Measurements from ENCODE around the gene GPR63. TPM values are rescaled to one million over a fixed set of nuclear protein-coding genes. Genes with fewer than 3 reads are reported as not detected.

Gene GPR63
- total and polyA plus RNA-seq, 2 of the 13 experiments (the other 11 are each of a cell fraction or from before 2014, with no cell fraction given): 0.01 to 0.02 TPM

GRCh38 chr6:96865055-96865405, 27.8 kb upstream of the GPR63 start (continued):
- no peak for TF ChIP-seq PAWR (CRISPR knock-in tag; IDR thresholded peaks at IDR 0.05; ENCODE audit: borderline replicate concordance)

- no peak overlapping the region for H3K4me2 ChIP-seq (ENCODE audit: low read depth, low read length)
- BruUV-seq (replicated peaks): no TSS peak
- H3K4me3 ChIP-seq (replicated peaks in 1 of 3; ENCODE audit: insufficient read depth in 1 of 3, low read depth in 2 of 3, low read length in 3 of 3): no peak overlapping the region
- 0 out of 5 replicates have a peak, but pooled peaks cover 0 to 1% of the 10 kb centered on the region in 2 experiments for H3K27me3 ChIP-seq (ENCODE audit: control insufficient read depth in 1 of 2, insufficient read depth in 2 of 2, low read length in 2 of 2)
- no peaks in the 10 kb centered on the region for H4K20me1 ChIP-seq (ENCODE audit: insufficient read depth, low read length)
- POLR2A ChIA-PET: no interaction called here
- no peaks in the 10 kb centered on the region for H3K4me1 ChIP-seq (ENCODE audit: insufficient read depth, low read length)
- H3K36me3 ChIP-seq (replicated peaks in 1 of 2; ENCODE audit: control insufficient read depth in 1 of 2, insufficient read depth in 2 of 2, low read length in 2 of 2): no peaks in the 10 kb centered on the region
- DNase-seq (ENCODE audit: low spot score): no peak
- no peak overlapping the region for H2AFZ ChIP-seq (ENCODE audit: low read length)
- no peak for TF ChIP-seq ZNF101 (CRISPR knock-in tag; IDR thresholded peaks at IDR 0.05; ENCODE audit: borderline replicate concordance, low read depth)
- TF ChIP-seq MZF1 (CRISPR knock-in tag; IDR thresholded peaks at IDR 0.05; ENCODE audit: borderline replicate concordance): no peak
- TF ChIP-seq EEA1 (CRISPR knock-in tag; IDR thresholded peaks at IDR 0.05; ENCODE audit: borderline replicate concordance): no peak
- no peak for TF ChIP-seq ZBTB21 (CRISPR knock-in tag; IDR thresholded peaks at IDR 0.05)
- 0% methylated on average over 3 of the region's 3 CpGs for WGBS (ENCODE audit: low lambda C conversion rate)
- H3K9me3 ChIP-seq (ENCODE audit: low read length): no peaks in the 10 kb centered on the region
- H3K79me2 ChIP-seq (ENCODE audit: insufficient read depth, low read length): no peaks in the 10 kb centered on the region
- in situ Hi-C loops (cut with HindIII; ENCODE audit: extremely low pct_ligation_motif_present, low pct_unique_long_range_greater_than_20kb) (no loop called here), intact Hi-C loops (cut with micrococcal nuclease; ENCODE audit: unreplicated experiment) (no loop called here)
- CTCF ChIA-PET (ENCODE audit: low intra/inter-chr PET ratio, low total read pairs): no interaction called here
- no peak overlapping the region for H3K9ac ChIP-seq (ENCODE audit: insufficient read depth, low read depth, low read length)
- ATAC-seq: no peak
- H3K27ac ChIP-seq (ENCODE audit: extremely low read length, insufficient read depth, low read length): no peak overlapping the region
- no peak for FAIRE-seq
These were observed 27.2 kb upstream of the GPR63 start for GRCh38 chr6:96864216-96865054.

GRCh38 chr6:96862560-96862959, 25.3 kb upstream of the GPR63 start:
- H3K9me3 ChIP-seq (ENCODE audit: low read length): no peaks in the 10 kb centered on the region
- no peaks in the 10 kb centered on the region for H3K4me1 ChIP-seq (ENCODE audit: insufficient read depth, low read length)
- no peak overlapping the region for H3K27ac ChIP-seq (ENCODE audit: extremely low read length, insufficient read depth, low read length)
- H3K4me2 ChIP-seq (ENCODE audit: low read depth, low read length): no peak overlapping the region
- ATAC-seq (no peak), FAIRE-seq (no peak), DNase-seq (ENCODE audit: low spot score) (no peak)
- H3K9ac ChIP-seq (ENCODE audit: insufficient read depth, low read depth, low read length): no peak overlapping the region
- no peaks in the 10 kb centered on the region for H3K79me2 ChIP-seq (ENCODE audit: insufficient read depth, low read length)
- in situ Hi-C loops (cut with HindIII; ENCODE audit: extremely low pct_ligation_motif_present, low pct_unique_long_range_greater_than_20kb): no loop called here
- no peak overlapping the region for H3K4me3 ChIP-seq (replicated peaks in 1 of 3; ENCODE audit: insufficient read depth in 1 of 3, low read depth in 2 of 3, low read length in 3 of 3)
- H3K36me3 ChIP-seq (replicated peaks in 1 of 2; ENCODE audit: control insufficient read depth in 1 of 2, insufficient read depth in 2 of 2, low read length in 2 of 2): no peaks in the 10 kb centered on the region
- no peaks in the 10 kb centered on the region for H4K20me1 ChIP-seq (ENCODE audit: insufficient read depth, low read length)
- BruUV-seq (replicated peaks): no TSS peak
- POLR2A ChIA-PET: no interaction called here
- CTCF ChIA-PET (ENCODE audit: low intra/inter-chr PET ratio, low total read pairs): no interaction called here
- no peak overlapping the region for H2AFZ ChIP-seq (ENCODE audit: low read length)
- 0 out of 5 replicates have a peak, but pooled peaks cover 0 to 1% of the 10 kb centered on the region in 2 experiments for H3K27me3 ChIP-seq (ENCODE audit: control insufficient read depth in 1 of 2, insufficient read depth in 2 of 2, low read length in 2 of 2)
- intact Hi-C loops (cut with micrococcal nuclease; ENCODE audit: unreplicated experiment): no loop called here
- 0% methylated on average over 1 of the region's 1 CpG for WGBS (ENCODE audit: low lambda C conversion rate)
- no peak for TF ChIP-seq NKX3-1 (CRISPR knock-in tag; IDR thresholded peaks at IDR 0.05)
- TF ChIP-seq ATM (IDR thresholded peaks at IDR 0.05; ENCODE audit: borderline replicate concordance): no peak
- TF ChIP-seq ZNF331 (CRISPR knock-in tag; IDR thresholded peaks at IDR 0.05): no peak
- no peak for TF ChIP-seq ZNF383 (CRISPR knock-in tag; IDR thresholded peaks at IDR 0.05; ENCODE audit: borderline replicate concordance)
- no peak for TF ChIP-seq SNAI1 (CRISPR knock-in tag; IDR thresholded peaks at IDR 0.05; ENCODE audit: borderline replicate concordance)
- no peak for TF ChIP-seq POLR2G (IDR thresholded peaks at IDR 0.05; ENCODE audit: low read depth, low read length)
- TF ChIP-seq ZNF777 (CRISPR knock-in tag; IDR thresholded peaks at IDR 0.05): no peak
- TF ChIP-seq CHD4 (IDR thresholded peaks at IDR 0.05; ENCODE audit: borderline replicate concordance, low read length): no peak
- no peak for TF ChIP-seq ZNF563 (CRISPR knock-in tag; IDR thresholded peaks at IDR 0.05)
